Neural crest cell (in vitro differentiated cells): ENCODE results near the gene DEFB127. TPM values are rescaled to one million over a fixed set of nuclear protein-coding genes. Genes with fewer than 3 reads are reported as not detected.

Source experiments
- DNase-seq: peaks from one replicate; pipeline ENCODE4 v3.0.0; 2021; ENCODE audit warnings: low read depth, mixed read lengths, low spot score
- H3K27ac Mint-ChIP-seq: one replicate; pipeline ENCODE4 v1.8.0; 2021; ENCODE audit warnings: mild to moderate bottlenecking, mixed read lengths; ENCODE audit not compliant: unreplicated experiment
- H3K27me3 Mint-ChIP-seq: 2 replicates; pipeline ENCODE4 v1.8.0; 2021; ENCODE audit warnings: low read depth, mild to moderate bottlenecking, mixed read lengths
- H3K36me3 Mint-ChIP-seq: 2 replicates; pipeline ENCODE4 v1.8.0; 2021; ENCODE audit warnings: low read depth, mild to moderate bottlenecking, mixed read lengths
- H3K4me1 Mint-ChIP-seq: 2 replicates; pipeline ENCODE4 v1.8.0; 2021; ENCODE audit warnings: mixed read lengths
- H3K4me3 Mint-ChIP-seq: one replicate; pipeline ENCODE4 v1.8.0; 2021; ENCODE audit warnings: mild to moderate bottlenecking, mixed read lengths
- H3K9me3 Mint-ChIP-seq: 2 replicates; pipeline ENCODE4 v1.8.0; 2021; ENCODE audit warnings: mixed read lengths
- CTCF ChIP-seq: fragments of 200-600 bp; sonication (generic); conservative IDR thresholded peaks from 2 replicates; pipeline ENCODE4 v1.5.0; 2021; ENCODE audit warnings: antibody characterized with exemption, mild to moderate bottlenecking
- total RNA-seq: library from RNA; stranded (reverse); gene quantifications from 2 replicates; pipeline ENCODE4 v1.2.1, GENCODE V29; 2021

The DEFB127 gene
- total RNA-seq, 1 donor from 2014 or later: not detected

- TF ChIP-seq CTCF: no peak
- H3K9me3 Mint-ChIP-seq: peaks cover 5% of the 10 kb centered on the region
Observed at GRCh38 chr20:142290-142689, 15.0 kb upstream of the DEFB127 start, which contains the start of gene DEFB126. Gene DEFB126 (plus strand): TSS chr20:142590. CDS start chr20:142629, 39 bp downstream.

GRCh38 chr20:145877-146276 lies 11.4 kb upstream of the DEFB127 start:
- no peak for DNase-seq
- no peaks in the 10 kb centered on the region for H3K36me3 Mint-ChIP-seq
- no peaks in the 10 kb centered on the region for H3K9me3 Mint-ChIP-seq
- peaks cover 90% of the 10 kb centered on the region for H3K27me3 Mint-ChIP-seq
- H3K4me1 Mint-ChIP-seq: peaks cover 3% of the 10 kb centered on the region
- TF ChIP-seq CTCF: no peak
- no peak overlapping the region for H3K4me3 Mint-ChIP-seq
- no peak overlapping the region for H3K27ac Mint-ChIP-seq

More at GRCh38 chr20:142290-142689, 15.0 kb upstream of the DEFB127 start, which contains the start of gene DEFB126:
- DNase-seq: no peak
- H3K27me3 Mint-ChIP-seq: peaks cover 91% of the 10 kb centered on the region
- H3K27ac Mint-ChIP-seq: no peak within 1 kb of the TSS
- H3K4me3 Mint-ChIP-seq: no peak within 1 kb of the TSS
- peaks cover 3% of the 10 kb centered on the region for H3K4me1 Mint-ChIP-seq
- H3K36me3 Mint-ChIP-seq: no peaks in the 10 kb centered on the region

- TF ChIP-seq CTCF: no peak
- Mint-ChIP-seq H3K27ac (no peak overlapping the region), H3K27me3 (peaks cover 88% of the 10 kb centered on the region), H3K36me3 (no peaks in the 10 kb centered on the region), H3K9me3 (no peaks in the 10 kb centered on the region), H3K4me1 (no peaks in the 10 kb centered on the region), H3K4me3 (no peak overlapping the region)
- no peak for DNase-seq
Observed at GRCh38 chr20:152131-152530, 5.1 kb upstream of the DEFB127 start.

GRCh38 chr20:164618-165017 lies 7.4 kb downstream of the DEFB127 start:
- Mint-ChIP-seq H3K4me3 (no peak overlapping the region), H3K36me3 (no peaks in the 10 kb centered on the region), H3K27me3 (peaks cover 73% of the 10 kb centered on the region), H3K27ac (no peak overlapping the region), H3K9me3 (no peaks in the 10 kb centered on the region), H3K4me1 (no peaks in the 10 kb centered on the region)
- DNase-seq: no peak
- no peak for TF ChIP-seq CTCF

- H3K27me3 Mint-ChIP-seq: peaks cover 70% of the 10 kb centered on the region
Observed at GRCh38 chr20:168876-169275, 11.6 kb downstream of the DEFB127 start.

More at GRCh38 chr20:168876-169275, 11.6 kb downstream of the DEFB127 start:
- Mint-ChIP-seq H3K27ac (no peak overlapping the region), H3K9me3 (no peaks in the 10 kb centered on the region), H3K36me3 (no peaks in the 10 kb centered on the region), H3K4me3 (no peak overlapping the region), H3K4me1 (no peaks in the 10 kb centered on the region)
- TF ChIP-seq CTCF: no peak
- DNase-seq: no peak
